Measurements from ENCODE around the gene MRPL38. TPM values are rescaled to one million over a fixed set of nuclear protein-coding genes. Genes with fewer than 3 reads are reported as not detected.

Gene MRPL38
- total RNA-seq, 2 experiments from 2014 or later: 112 to 198 TPM

GRCh38 chr17:75926456-75926855, 21.8 kb upstream of the MRPL38 start:
- H2AFZ ChIP-seq (ENCODE audit: low read length): no peak overlapping the region
- no TSS peak for BruUV-seq (replicated peaks)
- TF ChIP-seq CTCF (conservative IDR thresholded peaks at IDR 0.05; ENCODE audit: low read length) (no peak), EZH2phosphoT487 (IDR thresholded peaks at IDR 0.05; ENCODE audit: borderline replicate concordance, low read depth, low read length) (no peak)
- no peaks in the 10 kb centered on the region for H4K20me1 ChIP-seq (ENCODE audit: insufficient read depth, low read length)
- H3K9me2 ChIP-seq (ENCODE audit: insufficient read depth, low read length): no peaks in the 10 kb centered on the region
- H3K4me1 ChIP-seq (ENCODE audit: insufficient read depth, low read length, poor library complexity, severe bottlenecking): no peaks in the 10 kb centered on the region
- CTCF ChIA-PET (ENCODE audit: unreplicated experiment): no interaction called here
- no peaks in the 10 kb centered on the region for H3K36me3 ChIP-seq (ENCODE audit: insufficient read depth, low read length)
- intact Hi-C loops (cut with micrococcal nuclease; ENCODE audit: unreplicated experiment): no loop called here
- POLR2A ChIA-PET: interaction anchor here (0.7 to 1.2 kb wide), 4 partner anchors 10 to 140 kb away, joined by 3 to 4 read pairs (median 3); partner anchors contain the start of gene FBF1
- no peak for DNase-seq (ENCODE audit: low spot score)
- H3K4me3 ChIP-seq (ENCODE audit: low read depth, low read length, poor library complexity, severe bottlenecking): no peak overlapping the region
- no peaks in the 10 kb centered on the region for H3K9me3 ChIP-seq (ENCODE audit: low read length)
- no peaks in the 10 kb centered on the region for H3K79me2 ChIP-seq (ENCODE audit: insufficient read depth, low read depth, low read length)
- H3K4me2 ChIP-seq (ENCODE audit: low read length): no peak overlapping the region
- H3K27ac ChIP-seq (ENCODE audit: low read depth, low read length, poor library complexity, severe bottlenecking): no peak overlapping the region

GRCh38 chr17:75925912-75926311, 21.2 kb upstream of the MRPL38 start:
- Histone ChIP-seq H3K4me1 (ENCODE audit: insufficient read depth, low read length, poor library complexity, severe bottlenecking) (no peaks in the 10 kb centered on the region), H4K20me1 (ENCODE audit: insufficient read depth, low read length) (no peaks in the 10 kb centered on the region), H3K79me2 (ENCODE audit: insufficient read depth, low read depth, low read length) (no peaks in the 10 kb centered on the region), H3K36me3 (ENCODE audit: insufficient read depth, low read length) (no peaks in the 10 kb centered on the region), H3K9me3 (ENCODE audit: low read length) (no peaks in the 10 kb centered on the region), H3K4me3 (ENCODE audit: low read depth, low read length, poor library complexity, severe bottlenecking) (no peak overlapping the region), H3K27ac (ENCODE audit: low read depth, low read length, poor library complexity, severe bottlenecking) (no peak overlapping the region), H2AFZ (ENCODE audit: low read length) (no peak overlapping the region), H3K9me2 (ENCODE audit: insufficient read depth, low read length) (no peaks in the 10 kb centered on the region), H3K4me2 (ENCODE audit: low read length) (no peak overlapping the region)
- TF ChIP-seq CTCF (conservative IDR thresholded peaks at IDR 0.05; ENCODE audit: low read length): no peak
- TF ChIP-seq EZH2phosphoT487 (IDR thresholded peaks at IDR 0.05; ENCODE audit: borderline replicate concordance, low read depth, low read length): no peak
- intact Hi-C loops (cut with micrococcal nuclease; ENCODE audit: unreplicated experiment): no loop called here
- ChIA-PET CTCF (ENCODE audit: unreplicated experiment) (interaction anchor here (1.0 kb wide), 1 partner anchor 16 kb away, joined by 5 read pairs; no protein-coding TSS in a partner anchor), POLR2A (interaction anchor here (0.6 to 1.2 kb wide), 4 partner anchors 16 to 667 kb away, joined by 3 to 4 read pairs (median 3); no protein-coding TSS in a partner anchor)
- DNase-seq (ENCODE audit: low spot score): no peak
- BruUV-seq (replicated peaks): no TSS peak

- BruUV-seq (replicated peaks): no TSS peak
- H3K4me3 ChIP-seq (ENCODE audit: low read depth, low read length, poor library complexity, severe bottlenecking): no peak overlapping the region
- H3K9me3 ChIP-seq (ENCODE audit: low read length): no peaks in the 10 kb centered on the region
- H2AFZ ChIP-seq (ENCODE audit: low read length): no peak overlapping the region
- H4K20me1 ChIP-seq (ENCODE audit: insufficient read depth, low read length): no peaks in the 10 kb centered on the region
- TF ChIP-seq CTCF (conservative IDR thresholded peaks at IDR 0.05; ENCODE audit: low read length) (no peak), EZH2phosphoT487 (IDR thresholded peaks at IDR 0.05; ENCODE audit: borderline replicate concordance, low read depth, low read length) (no peak)
- no peaks in the 10 kb centered on the region for H3K9me2 ChIP-seq (ENCODE audit: insufficient read depth, low read length)
- H3K79me2 ChIP-seq (ENCODE audit: insufficient read depth, low read depth, low read length): no peaks in the 10 kb centered on the region
- ChIA-PET CTCF (ENCODE audit: unreplicated experiment) (interaction anchor here (1.0 kb wide), 1 partner anchor 15 kb away, joined by 5 read pairs; no protein-coding TSS in a partner anchor), POLR2A (interaction anchor here (1.0 kb wide), 1 partner anchor 611 kb away, joined by 3 read pairs; no protein-coding TSS in a partner anchor)
- DNase-seq (ENCODE audit: low spot score): no peak
- H3K4me2 ChIP-seq (ENCODE audit: low read length): no peak overlapping the region
- no peaks in the 10 kb centered on the region for H3K4me1 ChIP-seq (ENCODE audit: insufficient read depth, low read length, poor library complexity, severe bottlenecking)
- intact Hi-C loops (cut with micrococcal nuclease; ENCODE audit: unreplicated experiment): no loop called here
- H3K27ac ChIP-seq (ENCODE audit: low read depth, low read length, poor library complexity, severe bottlenecking): no peak overlapping the region
- H3K36me3 ChIP-seq (ENCODE audit: insufficient read depth, low read length): no peaks in the 10 kb centered on the region
Observed at GRCh38 chr17:75925103-75925502, 20.4 kb upstream of the MRPL38 start.
